ENCODE data around the gene NKAIN2.

DNA sequence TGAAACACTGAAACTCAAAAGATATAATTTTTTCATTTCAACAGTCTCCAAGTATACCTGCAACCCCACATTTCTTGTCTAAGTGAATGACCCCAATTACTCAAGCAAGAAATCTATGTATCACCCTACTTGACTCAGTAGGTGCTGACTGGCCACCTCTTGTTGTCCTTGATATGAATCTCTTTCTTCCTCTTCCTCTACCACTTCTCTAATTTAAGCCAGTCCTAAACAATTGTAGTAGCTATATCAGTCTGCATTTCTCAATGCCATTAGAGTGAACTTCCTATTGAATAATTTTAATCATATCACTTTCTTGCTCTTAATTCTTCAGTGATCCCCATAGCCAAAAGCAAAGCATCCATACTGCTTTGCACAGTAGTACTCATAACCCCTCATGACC lies 93.2 kb downstream of the NKAIN2 start:
- TF ChIP-seq CTCF (IDR thresholded peaks at IDR 0.05) = no peak
- TF ChIP-seq POLR2A (IDR thresholded peaks at IDR 0.05) = no peak
